GM12891 (cell line): ENCODE measurements around the gene SCN9A.

Experiments
- POLR2A ChIP-seq: IDR thresholded peaks from 2 replicates; pipeline ENCODE4 v1.6.1; 2011; ENCODE audit warnings: low read depth, low read length, control low read depth
- POLR2AphosphoS5 ChIP-seq: IDR thresholded peaks from 2 replicates; pipeline ENCODE4 v1.6.1; 2011; ENCODE audit warnings: low read depth, low read length, control low read depth
- POU2F2 ChIP-seq: IDR thresholded peaks from 2 replicates; pipeline ENCODE4 v1.6.1; 2011; ENCODE audit warnings: low read depth, mild to moderate bottlenecking, control low read depth, low read length, moderate library complexity
- TAF1 ChIP-seq: IDR thresholded peaks from 2 replicates; pipeline ENCODE4 v1.6.1; 2011; ENCODE audit warnings: low read depth, low read length, control low read depth

DNA sequence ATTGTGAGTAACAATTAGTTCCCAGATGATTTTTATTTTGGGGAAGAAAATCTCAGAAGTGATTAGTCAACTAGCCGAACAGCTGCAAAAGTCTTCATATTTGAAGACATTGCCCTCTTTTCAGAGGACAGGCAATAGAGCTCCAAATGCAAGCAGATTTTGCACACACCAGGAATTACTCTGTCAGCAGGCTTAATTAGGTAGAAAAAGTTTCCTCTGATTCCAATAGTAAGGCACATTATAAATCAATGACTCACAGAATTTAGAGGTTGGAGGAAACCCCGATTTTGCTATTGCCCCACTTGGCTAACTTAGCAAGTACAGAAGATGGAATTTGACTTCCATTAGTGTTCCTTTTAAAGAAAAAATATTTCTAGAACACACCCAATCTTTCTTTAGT, 217.2 kb downstream of the SCN9A start:
- TF ChIP-seq TAF1, result no peak
- TF ChIP-seq POLR2A, result no peak
- TF ChIP-seq POLR2AphosphoS5, result no peak
- no peak for TF ChIP-seq POU2F2
